GM19328 (cell line): ENCODE results near the gene B4GAT1.
"Not testable (repeated sequence)": the region's sequence is repeated elsewhere in the genome, so short reads cannot be mapped to it uniquely, and the experiment has no call there.

Experiments
- ATAC-seq: cut with Tn5 transposase; IDR thresholded peaks from one replicate; pipeline ENCODE4 v1.9.1; 2021; ENCODE audit warnings: mild to moderate bottlenecking, moderate library complexity; ENCODE audit not compliant: unreplicated experiment

B4GAT1 gene

DNA sequence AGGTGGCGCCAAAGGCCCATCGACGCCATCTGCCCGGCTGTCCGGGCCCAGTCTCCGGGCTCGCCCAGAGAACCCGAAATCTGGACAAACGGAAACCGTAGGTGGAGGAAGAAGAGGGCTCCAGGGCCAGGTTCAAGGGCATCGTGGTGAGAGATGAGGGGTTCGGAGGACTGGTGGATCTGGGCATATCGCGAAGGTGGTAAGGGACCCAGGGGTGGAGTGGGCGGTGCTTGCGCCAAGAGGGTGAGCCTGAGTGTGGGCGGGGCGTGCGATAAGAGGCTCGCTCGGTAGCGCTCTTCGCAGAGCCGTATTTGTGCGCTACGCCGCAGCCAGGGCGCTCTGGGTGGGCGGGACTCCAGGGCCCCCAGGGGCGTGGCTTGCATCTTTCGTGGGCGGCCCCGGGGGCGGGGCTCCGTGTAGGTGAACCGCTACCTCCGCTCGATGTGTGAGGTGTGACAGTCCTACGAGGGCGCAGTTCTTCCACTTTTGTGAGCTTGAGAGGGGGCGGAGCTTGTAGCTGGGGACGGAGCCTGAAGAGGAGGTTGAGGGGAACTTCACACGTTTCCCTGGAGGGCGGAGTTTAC is 35.4 kb downstream of the B4GAT1 start:
- ATAC-seq: peak; percentile 64

DNA sequence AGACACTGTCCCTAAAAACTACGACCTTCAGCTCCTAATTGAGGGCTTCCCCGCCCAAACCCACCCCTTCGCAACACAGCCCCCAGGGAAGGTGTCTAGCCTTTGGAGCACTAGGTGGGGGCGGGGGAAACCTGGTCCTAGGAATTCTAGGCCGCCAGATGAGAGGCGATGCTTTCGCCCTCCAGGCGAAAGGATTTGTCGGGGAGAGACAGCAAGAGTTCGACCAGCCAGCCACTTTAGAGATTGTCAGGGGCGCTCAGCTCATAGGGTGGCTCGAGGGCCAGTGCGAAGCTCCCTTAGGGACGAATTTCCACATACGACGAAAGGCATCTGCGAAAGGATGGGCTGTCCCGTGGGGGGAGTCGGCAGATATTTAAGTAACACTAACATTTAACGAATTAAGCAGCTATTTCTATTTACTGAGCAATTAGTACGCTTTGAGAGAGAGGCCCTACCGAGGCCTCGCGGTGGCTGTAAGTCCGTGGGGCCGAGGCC is 35.9 kb downstream of the B4GAT1 start:
- ATAC-seq: peak; percentile 40

DNA sequence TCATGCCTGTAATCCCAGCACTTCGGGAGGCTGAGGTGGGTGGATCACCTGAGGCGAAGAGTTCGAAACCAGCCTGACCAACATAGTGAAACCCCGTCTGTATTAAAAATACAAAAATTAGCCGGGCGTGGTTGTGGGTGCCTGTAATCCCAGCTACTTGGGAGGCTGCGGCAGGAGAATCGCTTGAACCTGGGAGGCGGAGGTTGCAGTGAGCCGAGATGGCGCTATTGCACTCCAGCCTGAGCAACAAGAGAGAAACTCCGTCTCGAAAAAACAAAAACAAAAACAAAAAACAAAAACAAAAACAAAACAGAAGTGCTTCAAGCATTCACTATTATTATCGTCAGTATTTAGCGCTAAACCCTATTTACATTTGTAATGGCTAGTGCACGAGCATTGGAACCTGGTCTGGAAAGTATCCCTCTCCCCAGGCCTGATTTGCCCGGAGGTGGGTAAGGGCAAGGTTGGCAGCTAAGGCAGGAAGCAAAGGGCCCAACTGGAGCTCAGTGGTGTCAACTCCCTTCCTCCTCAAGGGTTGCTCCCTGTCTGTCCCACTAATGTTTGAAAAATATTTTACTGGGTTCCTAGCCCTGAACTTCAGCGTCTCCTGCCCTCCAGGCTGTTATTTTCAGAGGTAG is 36.5 kb downstream of the B4GAT1 start:
- not testable (repeated sequence) for ATAC-seq

DNA sequence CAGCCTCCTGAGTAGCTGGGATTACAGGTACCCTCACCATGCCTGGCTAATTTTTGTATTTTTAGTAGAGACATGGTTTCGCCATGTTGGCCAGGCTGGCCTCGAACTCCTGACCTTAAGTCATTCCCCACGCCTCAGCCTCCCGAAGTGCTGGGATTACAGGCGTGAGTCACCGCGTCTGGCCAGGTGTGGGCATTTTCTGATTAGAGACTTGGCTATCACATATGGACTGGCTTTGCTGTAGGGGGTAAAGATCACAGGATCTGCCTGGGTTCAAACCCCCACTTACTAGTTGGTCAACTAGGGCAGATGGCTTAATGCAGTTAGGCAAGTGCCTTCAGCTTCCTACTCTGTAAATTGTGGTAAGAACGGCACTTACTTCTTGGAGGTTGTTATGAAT is 37.1 kb downstream of the B4GAT1 start:
- ATAC-seq: no peak

DNA sequence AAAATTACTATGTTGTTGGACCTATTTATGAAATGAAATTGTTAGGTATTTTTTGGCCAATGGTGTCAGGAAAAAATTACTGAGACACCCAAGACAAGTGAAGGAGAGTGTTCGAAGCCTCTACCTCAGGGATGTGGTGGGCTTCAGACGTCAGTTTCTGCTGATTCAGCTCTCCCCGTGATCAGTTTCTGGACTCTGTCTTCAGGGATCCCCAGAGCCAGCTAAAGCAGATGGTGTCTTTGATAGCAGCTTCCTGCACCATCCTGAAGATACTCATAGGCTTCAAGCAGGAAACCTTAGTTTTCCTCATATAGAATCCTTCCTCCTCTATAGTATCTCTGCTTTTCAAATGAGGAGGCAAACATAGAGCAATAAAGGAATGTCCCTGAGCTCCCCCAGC is 38.0 kb downstream of the B4GAT1 start:
- ATAC-seq: no peak

GRCh38 chr11:66302656-66303055 is 44.8 kb downstream of the B4GAT1 start:
- no peak for ATAC-seq

GRCh38 chr11:66299186-66299585 is 48.2 kb downstream of the B4GAT1 start:
- ATAC-seq: no peak

DNA sequence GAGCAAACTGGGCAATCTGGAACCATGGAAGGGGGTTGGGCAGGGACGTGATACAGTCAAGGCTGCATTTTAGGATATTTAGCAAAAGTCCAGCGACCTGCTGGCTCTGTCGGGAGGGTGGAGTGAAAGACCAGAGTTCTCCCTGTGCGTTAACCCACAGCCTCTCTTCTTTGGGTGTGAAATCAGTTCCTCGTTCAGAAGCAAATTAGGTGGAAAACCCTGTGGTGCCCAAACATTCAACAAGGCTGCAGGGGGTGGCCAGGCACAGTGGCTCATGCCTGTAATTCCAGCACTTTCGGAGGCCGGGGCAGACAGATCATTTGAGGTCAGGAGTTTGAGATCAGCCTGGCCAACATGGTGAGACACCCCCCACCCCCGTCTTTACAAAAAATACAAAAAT is 49.8 kb downstream of the B4GAT1 start:
- ATAC-seq: no peak
